ENCODE data around the gene LRIT2.

- TF ChIP-seq POLR2A (IDR thresholded peaks at IDR 0.05) = no peak
- TF ChIP-seq CTCF (IDR thresholded peaks at IDR 0.05) = no peak
- no peak for TF ChIP-seq POLR2AphosphoS5 (IDR thresholded peaks at IDR 0.05)
Observed at GRCh38 chr10:84201682-84202081, 23.7 kb downstream of the LRIT2 start.

Data from prostate gland (tissue), 2 donors.